HG02938 (cell line): ENCODE measurements around the gene EGF.
"Not testable (repeated sequence)": the region's sequence is repeated elsewhere in the genome, so short reads cannot be mapped to it uniquely, and the experiment has no call there.

Source experiments
- ATAC-seq: cut with Tn5 transposase; IDR thresholded peaks from one replicate; pipeline ENCODE4 v1.9.1; 2021; ENCODE audit warnings: mild to moderate bottlenecking, moderate library complexity; ENCODE audit not compliant: unreplicated experiment

The EGF gene

DNA sequence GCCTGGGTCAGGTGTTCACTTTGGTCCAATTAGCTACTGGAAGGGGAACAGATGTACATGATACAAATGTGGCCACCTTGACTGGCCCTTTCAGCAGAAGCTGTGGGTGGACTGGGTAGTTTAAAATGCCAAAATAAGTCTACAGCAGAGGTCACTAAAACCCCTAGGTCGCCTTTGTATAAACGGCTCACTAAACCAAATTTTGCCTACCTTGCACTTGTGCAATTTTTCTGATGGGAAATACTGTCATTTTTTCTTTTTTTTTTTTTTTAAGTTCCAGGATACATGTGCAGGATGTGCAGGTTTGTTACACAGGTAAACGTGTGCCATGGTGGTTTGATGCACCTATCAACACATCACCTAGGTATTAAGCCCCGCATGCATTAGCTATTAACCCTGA, 109.8 kb downstream of the EGF start:
- no peak for ATAC-seq

GRCh38 chr4:110025056-110025455, 112.4 kb downstream of the EGF start:
- ATAC-seq = no peak

DNA sequence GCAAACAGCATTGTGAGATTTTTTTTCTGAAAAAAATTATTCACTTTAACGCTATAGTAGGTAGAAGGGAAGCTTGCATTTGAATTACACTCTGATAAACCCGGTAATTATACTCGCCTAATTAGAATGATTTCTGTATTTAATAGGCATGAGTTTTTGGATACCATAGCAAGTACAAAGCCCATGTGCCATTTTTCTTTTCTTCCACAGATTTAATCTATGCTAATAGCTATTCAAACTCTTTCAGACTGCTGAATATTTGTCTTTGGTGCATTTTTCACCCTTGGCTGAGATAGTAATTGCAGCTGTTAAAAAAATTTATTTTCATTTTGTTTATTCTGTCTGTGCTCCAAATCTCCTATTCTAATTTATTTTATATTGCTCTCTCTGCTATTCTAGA, 113.0 kb downstream of the EGF start:
- no peak for ATAC-seq

DNA sequence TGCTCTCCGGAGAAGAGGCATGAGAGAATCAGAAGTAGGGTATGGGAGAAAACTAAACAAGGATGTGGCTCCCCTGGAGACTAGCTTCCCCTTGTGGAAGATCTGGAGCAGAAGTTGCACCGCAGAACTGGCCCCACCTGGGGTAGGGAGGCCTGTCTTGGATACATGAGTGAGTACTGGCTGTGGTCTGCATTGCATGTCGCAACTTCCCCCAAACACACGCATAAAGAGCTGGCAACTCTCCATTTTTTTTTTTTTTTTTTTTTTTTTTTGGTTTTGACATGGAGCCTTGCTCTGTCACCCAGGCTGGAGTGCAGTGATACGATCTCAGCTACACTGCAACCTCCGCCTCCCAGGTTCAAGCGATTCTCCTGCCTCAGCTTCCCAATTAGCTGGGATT, 119.9 kb downstream of the EGF start:
- no peak for ATAC-seq

- ATAC-seq = no peak
Measured at GRCh38 chr4:110033355-110034025, 120.8 kb downstream of the EGF start.

GRCh38 chr4:110034026-110034393, 121.3 kb downstream of the EGF start:
- peak; percentile 99 for ATAC-seq

- not testable (repeated sequence) for ATAC-seq
Measured at GRCh38 chr4:110039164-110039563, 126.5 kb downstream of the EGF start.

GRCh38 chr4:110041735-110042134, 129.1 kb downstream of the EGF start:
- no peak for ATAC-seq

- ATAC-seq = no peak
Measured at GRCh38 chr4:110042545-110043517, 130.1 kb downstream of the EGF start.

DNA sequence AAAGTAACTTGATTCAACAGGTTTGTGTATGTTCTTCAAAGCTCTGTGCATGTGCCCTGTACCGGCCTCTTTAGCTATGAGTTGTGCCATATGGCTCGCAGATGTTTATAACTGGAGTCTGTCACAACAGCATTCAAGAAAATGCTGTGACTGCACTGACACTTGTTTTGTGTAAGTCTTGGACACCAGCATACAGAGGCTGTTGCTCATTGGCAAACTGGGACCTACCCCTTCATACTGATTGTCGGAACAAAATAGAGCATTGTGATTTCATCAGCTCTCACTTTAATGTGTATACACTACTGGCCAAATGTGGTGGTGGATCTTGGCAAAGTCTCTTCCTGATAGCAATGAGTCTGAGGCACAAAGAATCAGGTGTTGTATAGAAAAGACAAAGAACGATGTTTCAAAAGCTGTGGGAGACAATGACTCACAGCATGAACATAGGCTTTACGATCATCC, 133.9 kb downstream of the EGF start:
- no peak for ATAC-seq

GRCh38 chr4:110049951-110050925, 137.6 kb downstream of the EGF start:
- ATAC-seq = peak; percentile 56

- peak; percentile 45 for ATAC-seq
Measured at GRCh38 chr4:110055158-110055768, 142.6 kb downstream of the EGF start.

DNA sequence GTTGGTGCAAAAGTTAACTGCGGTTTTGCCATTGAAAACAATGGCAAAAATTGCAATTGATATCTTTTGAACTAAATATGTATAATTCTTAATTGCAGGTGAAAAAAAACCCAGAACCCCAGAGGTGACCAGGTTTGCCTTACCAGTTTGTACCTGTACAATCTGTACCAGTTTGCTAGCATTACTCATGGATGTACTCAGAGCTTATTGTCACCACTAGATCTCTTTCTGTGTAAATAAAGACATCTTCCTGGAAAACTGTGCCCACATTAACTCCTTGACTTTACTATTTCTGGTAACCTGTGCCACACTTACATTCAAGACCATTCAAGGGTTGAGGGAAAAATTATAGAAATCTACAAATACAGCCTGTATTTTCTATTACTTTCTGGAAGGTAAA, 146.0 kb downstream of the EGF start:
- ATAC-seq = no peak

DNA sequence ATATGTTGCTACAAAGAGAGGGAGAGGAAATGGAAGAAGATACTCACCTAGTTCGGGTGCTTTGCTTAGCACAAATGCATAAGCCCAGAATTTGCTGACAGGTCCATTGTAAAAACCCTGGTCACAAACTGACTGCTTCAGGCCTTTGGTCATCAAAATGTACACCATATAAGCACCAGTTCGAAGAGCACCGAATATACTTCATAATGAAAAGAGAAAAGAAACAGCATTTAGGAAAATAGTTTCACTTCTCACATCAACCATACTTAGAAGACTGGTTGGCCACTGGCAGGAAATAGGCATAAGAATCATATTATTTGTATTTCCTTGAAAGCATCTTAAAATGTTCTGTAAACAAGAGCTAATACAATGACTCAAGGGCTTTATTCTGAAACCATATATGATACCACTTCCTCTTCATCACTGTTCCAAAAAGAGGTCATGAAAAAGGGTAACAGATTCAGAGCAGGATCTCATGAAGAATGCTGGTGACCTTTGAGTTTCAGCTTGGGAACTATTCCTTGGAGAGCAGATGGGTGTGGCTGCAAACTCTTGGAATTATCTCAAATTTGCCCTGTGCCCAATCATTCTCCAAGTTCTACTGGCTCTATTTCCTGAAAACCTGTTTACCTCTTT, 147.0 kb downstream of the EGF start:
- ATAC-seq = peak; percentile 90

GRCh38 chr4:110061076-110061475, 148.4 kb downstream of the EGF start:
- no peak for ATAC-seq
